Ramos (cell line): ENCODE results near the gene GGT5.
"Not testable (repeated sequence)": the region's sequence is repeated elsewhere in the genome, so short reads cannot be mapped to it uniquely, and the experiment has no call there.

Experiments used
- in situ Hi-C: fragments of 300-500 bp; cut with MboI; formaldehyde crosslinking; loops from one replicate; pipeline ENCODE4 v1.14.3; 2022; ENCODE audit warnings: low sequenced_read_pairs; ENCODE audit not compliant: unreplicated experiment

The GGT5 gene

DNA sequence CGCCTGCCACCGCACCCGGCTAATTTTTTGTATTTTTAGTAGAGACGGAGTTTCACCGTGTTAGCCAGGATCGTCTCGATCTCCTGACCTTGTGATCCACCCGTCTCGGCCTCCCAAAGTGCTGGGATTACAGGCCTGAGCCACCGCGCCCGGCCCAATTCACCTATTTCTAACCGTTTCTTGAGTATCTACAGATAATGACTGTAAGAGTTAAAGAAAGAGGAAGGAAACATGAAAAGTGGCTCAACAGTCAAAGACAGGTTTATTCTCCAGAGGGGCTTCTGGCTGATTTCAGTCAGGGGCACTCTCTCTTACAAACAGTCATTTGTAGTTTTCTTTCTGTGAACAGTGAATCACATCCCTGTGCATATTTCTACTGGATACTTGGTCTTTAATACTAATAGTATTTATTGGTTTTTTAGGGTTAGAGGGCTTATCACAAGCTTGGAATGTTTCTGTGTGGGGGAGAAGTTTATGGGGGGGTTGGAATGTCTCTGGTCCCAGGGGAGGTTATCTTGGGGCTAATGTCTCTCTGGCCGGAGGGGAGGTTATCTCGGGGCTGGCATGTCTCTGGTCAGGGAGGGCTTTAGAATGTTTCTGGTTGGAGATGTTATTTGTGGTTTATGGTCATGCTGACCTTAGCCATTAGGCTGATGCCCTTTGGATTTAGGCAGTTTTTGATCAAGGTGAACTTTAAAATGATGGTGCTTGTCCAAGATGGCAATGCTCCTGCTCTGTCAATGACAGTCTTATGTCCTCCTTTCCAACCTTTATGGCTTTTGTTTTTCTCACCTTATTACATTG, 38.2 kb downstream of the GGT5 start:
- in situ Hi-C loops: not testable (repeated sequence)

DNA sequence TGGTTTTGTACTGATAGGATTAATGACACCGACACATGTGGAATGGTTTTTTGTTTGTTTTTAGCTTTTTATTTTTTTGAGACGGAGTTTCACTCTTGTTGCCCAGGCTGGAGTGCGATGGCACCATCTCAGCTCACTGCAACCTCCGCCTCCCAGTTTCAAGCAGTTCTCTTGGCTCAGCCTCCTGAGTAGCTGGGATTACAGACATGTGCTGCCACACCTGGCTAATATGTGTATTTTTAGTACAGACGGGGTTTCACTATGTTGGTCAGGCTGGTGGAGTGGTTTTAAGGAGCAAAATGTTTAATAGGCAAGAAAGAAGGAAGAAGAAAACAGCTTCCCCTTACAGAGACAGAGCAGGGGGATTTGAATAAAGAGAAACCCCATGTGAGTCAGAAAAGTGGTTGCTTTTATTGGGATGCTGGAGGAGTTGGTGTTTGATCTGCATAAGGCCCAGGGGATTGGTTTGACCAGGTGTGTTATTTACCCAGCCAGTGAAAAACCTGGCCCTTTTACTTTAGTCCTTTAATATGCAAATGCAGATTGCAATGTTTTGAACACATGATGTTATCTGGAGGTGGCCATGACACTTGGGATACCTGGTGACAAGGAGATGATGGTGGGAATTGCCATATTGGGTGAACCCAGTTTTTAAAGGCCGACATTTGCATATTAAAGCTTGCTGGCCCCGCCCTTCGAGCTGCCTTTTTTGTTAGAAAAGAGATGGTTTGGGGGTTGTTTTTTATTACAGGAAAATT, 39.3 kb downstream of the GGT5 start:
- in situ Hi-C loops: no loop called here

DNA sequence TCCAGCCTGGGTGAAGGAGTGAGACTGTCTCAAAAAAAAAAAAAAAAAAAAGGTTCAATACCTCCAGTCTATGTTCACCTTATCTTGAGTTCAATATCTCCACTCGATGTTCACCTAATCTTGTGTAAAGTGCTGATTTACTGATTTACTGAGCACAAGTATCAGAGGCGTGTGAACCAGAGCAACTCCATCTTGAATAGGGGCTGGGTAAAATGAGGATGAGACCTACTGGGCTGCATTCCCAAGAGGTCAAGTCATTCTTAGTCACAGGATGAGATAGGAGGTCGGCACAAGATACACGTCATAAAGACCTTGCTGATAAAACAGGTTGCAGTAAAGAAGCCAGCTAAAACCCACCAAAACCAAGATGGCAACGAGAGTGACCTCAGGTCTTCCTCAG, 41.0 kb downstream of the GGT5 start:
- in situ Hi-C loops: not testable (repeated sequence)

DNA sequence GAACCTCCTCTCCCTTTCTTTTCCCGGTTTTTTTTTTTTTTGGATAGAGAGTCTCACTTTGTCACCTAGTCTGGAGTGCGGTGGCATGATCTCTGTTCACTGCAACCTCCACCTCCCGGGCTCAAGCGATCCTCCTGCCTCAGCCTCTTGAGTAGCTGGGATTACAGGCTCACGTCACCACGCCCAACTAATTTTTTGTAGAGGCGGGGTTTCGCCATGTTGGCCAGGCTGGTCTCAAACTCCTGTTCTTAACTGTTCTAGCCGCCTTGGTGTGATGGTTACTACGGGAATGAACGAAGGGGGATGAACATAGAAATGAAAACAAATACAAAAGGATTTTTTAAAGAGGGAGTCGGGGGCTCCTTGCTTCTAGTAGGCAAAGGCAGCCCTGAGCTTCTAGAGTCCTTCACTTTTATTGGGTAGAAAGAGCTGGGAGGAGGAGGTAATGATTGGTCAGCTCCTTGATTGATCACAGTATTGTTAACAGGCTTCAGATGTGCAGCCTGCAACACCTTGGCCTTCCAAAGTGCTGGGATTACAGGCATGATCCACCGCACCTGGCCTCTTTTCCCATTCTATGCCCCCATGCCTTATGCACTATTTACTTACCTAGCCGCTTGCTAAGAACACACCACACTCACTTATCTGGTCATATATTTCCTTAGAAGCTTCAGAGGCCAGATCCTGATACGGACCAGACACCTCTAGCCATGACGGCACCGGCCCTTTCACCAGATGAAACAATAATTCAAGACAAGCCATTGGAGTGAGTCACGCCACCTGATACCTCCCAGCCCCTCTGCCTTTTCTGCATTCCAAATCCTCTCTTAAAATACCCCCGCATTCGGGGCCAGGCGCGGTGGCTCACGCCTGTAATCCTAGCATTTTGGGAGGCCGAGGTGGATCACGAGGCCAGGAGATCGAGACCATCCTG, 42.9 kb downstream of the GGT5 start:
- in situ Hi-C loops: no loop called here

DNA sequence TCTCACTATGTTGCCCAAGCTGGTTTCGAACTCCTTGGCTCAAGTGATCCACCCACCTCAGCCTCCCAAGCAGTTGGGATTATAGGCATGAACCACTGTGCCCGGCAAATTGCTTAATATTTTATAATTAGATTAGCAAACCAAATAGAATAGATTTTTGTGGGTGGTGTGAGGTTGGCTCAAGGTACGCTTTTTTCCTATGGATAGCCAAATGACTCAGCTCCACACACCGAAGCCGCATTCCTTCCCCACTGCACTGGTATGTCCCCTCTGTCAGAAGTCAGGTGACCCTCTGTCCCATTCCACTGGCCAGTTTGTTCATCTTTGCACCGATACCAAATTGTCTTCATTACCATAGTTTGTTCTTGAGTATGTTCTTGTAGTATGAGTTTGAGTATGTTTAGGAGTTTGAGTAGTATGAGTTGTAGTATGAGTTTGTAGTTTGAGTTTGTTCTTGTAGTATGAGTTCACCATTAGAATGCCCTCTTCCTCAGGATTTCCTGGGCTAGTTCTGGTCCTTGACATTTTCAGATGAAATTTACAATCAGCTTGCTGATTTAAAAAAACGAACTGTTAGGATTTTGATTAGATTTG, 44.2 kb downstream of the GGT5 start:
- in situ Hi-C loops: no loop called here

DNA sequence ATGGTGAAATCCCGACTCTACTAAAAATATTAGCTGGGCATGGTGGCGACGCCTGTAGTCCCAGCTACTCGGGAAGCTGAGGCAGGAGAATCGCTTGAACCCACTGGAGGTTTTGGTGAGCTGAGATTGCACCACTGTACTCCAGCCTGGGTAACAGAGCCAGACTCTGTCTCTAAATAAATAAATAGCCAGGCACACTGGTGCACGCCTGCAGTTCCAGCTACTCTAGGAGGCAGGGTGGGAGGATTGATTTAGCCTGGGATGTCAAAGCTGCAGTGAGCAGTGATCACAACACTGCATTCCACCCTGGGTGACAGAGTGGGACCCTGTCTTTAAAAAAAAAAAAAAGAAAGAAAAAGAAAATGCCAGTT, 46.2 kb downstream of the GGT5 start:
- in situ Hi-C loops: no loop called here

DNA sequence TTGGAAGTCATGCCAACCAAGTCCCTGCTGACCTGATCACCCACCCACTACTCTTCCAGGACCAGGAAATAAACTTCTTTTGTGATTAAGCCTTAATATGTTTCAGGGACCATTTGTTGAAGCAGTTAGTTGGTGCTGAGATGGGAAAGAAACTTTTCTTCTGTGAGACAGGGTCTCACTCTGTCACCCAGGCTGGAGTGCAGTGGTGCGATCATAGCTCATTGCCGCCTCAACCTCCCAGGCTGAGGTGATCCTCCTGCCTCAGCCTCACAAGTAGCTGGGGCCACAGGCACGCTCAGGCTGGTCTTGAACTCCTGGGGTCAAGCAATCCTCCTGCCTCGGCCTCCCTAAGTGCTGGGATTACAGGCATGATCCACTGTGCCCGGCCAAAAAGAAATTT, 53.0 kb downstream of the GGT5 start:
- in situ Hi-C loops: no loop called here

DNA sequence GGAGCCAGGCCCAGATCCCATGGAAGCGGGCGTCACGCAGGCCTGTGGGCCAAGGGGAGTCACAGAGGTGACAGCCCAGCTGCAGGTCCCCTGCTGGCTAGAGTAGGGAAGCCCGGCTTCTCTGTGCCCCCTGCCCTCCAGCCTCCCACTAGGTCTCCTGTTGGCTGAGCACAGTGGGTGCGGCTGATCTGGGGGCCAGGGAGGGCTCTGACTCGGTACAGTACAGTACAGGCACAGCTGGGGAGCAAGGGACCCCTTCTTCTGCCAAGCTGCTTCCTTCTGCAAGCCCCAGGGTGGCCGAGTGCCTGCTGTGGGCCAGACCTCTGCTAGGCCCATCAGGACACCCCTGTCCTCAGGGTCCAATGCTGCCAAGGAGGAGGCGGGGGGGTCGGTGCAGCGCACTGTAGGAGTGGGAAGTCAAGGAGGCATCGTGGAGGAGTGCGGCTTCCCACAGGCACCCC, 53.5 kb downstream of the GGT5 start:
- in situ Hi-C loops: no loop called here

DNA sequence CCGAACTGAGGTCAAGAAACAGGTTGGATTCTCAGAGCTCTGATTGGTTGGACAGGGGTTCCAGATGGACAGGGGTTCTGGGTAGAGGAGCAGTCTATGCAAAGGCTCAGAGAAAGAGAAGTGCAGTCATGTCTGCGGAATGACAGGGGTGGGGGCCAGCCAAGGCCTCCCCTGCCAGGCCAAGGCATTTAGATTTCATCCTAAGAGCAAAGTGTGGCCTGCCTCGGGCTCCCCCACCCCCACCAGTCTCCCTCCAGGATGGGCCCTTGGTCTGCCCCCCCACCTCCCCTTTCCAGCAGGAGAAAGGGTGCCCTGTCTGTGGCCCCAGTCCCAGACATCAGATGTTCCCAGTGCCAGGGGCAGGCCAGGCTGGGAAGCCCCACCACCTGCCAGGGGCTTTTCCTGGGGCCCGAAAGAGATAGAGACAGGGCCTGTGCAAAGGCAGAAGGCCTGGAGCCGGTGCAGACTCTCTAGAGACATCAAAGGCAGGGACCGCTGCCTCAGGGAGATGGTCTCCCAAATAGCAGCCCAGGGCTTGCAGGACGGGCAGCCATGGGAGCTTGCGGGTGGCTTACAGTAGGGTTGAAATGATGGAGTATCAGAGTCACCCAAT, 54.2 kb downstream of the GGT5 start:
- in situ Hi-C loops: no loop called here

DNA sequence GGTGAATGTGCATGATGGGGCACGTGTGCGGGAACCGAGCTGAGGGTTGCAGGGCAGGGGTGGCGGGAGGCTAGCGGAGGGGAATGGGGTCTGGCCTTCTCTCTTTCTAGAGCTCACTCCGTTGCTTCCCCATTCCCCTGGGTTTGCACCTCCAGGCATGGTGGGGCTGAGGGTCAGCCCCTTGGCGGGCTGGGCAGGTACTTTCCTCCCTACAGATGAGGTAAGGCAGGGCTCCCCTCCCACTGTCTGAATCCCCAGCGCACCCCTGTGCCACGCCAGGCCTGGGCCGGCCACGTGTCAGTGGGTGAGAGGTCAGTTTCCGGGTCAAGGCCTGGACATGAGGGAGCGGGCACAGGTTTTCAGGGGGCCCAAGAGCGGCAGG, 54.7 kb downstream of the GGT5 start:
- in situ Hi-C loops: no loop called here

DNA sequence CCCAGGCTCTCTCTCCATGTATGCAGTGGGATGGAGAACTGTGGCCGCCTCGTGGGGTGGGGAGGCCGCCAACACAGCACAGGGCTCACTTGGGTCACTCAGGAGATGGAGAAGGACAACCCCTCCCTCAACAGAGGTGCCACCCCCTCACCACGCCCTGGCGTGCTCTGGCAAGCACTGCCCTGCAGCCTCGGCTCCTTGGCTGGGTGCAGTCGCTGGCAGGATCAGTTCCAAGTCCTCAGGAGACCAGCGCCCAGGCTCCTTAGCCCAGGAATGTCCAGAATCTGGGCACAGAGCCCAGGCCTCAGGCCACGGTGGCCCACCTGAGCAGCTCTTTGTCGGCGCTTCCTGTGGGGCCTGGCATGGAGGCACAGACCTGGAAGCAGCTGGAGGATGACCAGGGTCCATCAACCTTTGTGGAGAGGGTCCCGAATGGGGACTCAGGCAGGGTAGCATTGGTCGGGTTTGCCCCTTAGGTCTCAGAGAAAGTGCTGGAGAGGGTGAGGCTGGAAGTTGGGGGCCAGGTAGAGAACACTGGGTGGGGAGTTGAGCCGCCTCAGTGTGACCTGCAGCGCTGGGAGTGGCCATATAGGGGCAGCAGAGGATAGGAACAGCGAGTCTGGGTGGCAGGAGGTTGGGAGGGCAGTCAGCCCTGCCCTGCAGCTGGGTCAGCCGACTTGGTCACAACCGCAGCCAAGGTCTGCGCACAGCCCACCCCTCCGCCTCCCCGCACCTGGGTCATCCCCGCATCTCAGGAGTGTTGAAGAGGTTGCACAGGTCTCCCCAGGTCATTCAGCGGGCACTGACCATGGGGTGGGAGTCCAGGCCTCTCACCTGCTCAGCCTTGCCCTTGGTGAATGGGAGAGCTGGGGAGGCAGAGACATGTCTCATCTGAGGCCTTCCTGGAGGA, 55.4 kb downstream of the GGT5 start:
- in situ Hi-C loops: no loop called here

DNA sequence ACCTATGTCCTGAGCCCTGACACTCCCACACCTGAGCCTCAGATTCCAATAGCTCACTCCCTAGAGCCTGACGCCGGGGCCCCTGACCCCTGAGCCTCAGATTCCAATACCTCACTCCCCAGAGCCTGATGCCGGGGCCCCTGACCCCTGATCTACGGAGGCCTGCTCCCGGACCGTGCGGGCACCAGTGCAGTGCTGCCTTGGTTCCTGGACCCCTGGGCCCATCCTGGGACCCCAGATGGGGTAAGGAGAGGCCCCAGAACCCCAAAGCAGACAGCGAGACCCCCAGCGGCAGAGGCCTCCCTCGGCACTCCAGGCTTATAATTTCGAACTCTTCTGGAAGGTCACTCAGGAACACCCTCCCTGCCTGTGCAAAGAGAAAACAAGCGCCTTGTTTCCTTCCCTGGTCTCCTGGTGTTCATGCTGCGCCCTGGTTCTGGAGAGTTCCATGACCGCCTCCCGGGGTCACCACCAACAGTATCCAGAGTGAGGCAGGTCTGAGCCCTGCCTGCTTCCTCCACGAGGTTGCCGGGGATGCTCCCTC, 56.1 kb downstream of the GGT5 start:
- in situ Hi-C loops: no loop called here

DNA sequence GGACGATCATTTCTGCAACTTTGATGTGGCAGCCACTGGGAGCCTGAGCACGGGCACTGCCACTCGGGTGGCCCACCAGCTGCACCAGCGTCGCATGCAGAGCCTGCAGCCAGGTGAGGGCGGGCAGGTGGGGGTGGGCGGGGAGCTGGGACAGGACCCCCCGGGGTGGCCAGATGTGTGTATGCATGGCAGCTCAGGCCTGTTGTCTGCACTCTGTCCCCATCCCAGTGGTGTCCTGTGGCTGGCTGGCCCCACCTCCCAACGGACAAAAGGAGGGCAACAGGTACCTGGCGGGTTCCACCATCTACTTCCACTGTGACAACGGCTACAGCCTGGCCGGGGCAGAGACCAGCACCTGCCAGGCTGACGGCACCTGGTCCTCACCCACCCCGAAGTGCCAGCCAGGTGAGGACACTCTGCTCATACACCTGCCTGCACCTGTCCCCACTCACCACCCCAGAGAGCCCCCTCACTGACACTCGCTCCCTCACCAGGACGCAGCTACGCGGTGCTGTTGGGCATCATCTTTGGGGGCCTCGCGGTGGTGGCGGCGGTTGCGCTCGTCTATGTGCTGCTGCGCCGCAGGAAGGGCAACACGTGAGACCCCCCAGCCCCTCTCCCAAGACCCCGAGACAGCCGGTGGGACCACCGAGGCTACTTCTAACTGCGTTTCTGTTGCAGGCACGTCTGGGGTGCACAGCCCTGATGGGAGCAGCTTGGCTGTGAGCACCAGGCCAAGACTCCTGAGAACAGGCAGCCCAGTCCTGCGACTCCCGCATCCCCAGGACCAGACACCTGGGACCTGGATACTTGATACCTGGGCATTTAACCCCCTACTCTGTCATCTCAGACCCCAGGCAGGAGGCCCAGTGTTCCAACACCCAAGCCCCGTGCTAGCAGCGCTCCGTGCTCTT, 56.9 kb downstream of the GGT5 start:
- in situ Hi-C loops: no loop called here

DNA sequence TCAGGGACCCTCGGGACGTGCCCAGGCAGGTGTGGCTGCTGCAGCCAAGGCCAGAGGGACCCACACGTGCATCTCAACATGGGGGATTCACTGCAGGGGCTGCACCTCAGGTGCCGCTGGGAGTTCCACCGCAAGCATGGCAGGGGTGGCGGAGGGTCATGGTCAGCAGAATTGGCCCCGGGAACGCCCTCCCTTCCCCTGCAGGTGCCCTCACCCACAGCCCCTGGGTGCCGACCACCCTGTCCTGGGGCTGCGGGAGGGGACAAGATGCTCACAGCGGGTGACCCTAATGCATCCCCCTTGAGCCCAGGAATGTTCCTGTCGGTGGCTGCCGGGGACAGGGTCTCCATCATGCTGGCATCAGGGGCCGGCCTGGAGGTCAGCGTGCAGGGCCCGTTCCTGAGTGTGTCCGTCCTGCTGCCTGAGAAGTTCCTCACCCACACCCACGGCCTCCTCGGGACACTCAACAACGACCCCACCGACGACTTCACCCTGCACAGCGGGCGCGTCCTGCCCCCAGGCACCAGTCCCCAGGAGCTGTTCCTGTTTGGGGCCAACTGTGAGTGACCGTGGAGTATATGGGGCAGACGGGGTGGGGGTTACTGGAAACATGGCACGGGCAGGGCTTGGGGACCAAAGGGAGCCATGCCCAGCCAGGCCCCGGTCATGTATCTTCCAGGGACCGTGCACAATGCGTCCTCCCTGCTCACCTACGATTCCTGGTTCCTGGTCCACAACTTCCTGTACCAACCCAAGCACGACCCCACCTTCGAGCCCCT, 57.8 kb downstream of the GGT5 start:
- in situ Hi-C loops: no loop called here

DNA sequence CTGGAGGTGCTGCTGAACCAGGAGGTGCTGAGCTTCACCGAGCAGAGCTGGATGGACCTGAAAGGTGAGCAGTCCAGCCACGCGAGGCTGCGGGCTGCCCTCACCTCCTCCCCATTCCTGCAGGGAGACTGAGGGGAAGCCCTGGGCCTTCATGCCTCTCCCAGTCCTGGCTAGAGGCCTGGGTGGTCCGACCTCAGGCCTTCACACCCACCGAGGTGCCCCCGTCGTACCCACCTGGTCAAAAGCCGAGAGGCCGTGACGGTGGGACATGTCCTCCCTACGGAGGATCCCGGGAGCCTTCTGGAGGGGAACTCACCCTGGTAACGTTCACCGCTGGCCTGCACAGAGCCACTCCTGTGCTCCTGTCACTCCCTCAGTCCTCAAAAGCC, 58.5 kb downstream of the GGT5 start:
- in situ Hi-C loops: no loop called here

DNA sequence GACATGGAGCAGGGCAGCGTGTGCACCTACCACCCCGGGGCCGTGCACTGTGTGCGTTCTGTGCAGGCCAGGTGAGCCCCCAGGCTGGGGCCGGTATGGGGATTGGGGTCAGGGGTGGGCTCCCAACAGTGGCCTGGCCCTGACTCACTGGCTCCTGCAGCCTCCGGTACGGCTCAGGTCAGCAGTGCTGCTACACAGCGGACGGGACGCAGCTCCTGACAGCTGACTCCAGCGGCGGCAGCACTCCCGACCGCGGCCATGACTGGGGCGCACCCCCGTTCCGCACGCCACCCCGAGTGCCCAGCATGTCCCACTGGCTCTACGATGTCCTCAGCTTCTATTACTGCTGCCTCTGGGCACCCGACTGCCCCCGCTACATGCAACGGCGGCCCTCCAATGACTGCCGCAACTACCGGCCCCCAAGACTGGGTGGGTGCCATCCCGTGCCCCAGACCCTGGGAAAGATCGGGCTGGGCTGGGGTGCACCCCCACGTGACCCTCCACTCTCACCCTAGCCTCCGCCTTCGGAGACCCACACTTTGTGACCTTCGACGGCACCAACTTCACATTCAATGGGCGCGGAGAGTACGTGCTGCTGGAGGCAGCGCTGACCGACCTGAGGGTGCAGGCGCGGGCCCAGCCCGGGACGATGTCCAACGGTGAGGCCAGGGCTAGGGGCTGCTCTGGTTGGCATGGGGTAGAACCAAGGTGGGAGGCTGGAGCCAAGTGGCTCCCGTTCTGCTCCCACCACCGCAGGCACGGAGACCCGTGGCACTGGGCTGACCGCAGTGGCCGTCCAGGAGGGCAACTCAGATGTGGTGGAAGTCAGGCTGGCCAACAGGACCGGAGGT, 59.2 kb downstream of the GGT5 start:
- in situ Hi-C loops: no loop called here
